GM23338 (cell line): ENCODE measurements around the gene SLC7A14. TPM values are rescaled to one million over a fixed set of nuclear protein-coding genes. Genes with fewer than 3 reads are reported as not detected.

Experiments used
- ATAC-seq: fragments of 200-7000 bp; cut with Tn5 transposase; 3 replicates; pipeline ENCODE4 v1.9.1; 2020
- DNase-seq: peaks from one replicate; pipeline ENCODE4 v3.0.0-alpha.2; 2015; ENCODE audit warnings: low spot score
- H2AFZ ChIP-seq: fragments of 200-600 bp; sonication (generic); 2 replicates; pipeline ENCODE4 v1.8.0; 2016; ENCODE audit warnings: antibody characterized with exemption, mild to moderate bottlenecking, moderate library complexity
- H3F3A ChIP-seq: fragments of 200-600 bp; sonication (generic); replicated peaks from 2 replicates; pipeline ENCODE4 v1.8.0; 2017; ENCODE audit warnings: antibody characterized with exemption, mixed run types, low read depth
- H3K27ac ChIP-seq: fragments of 200-600 bp; sonication (generic); 2 replicates; pipeline ENCODE4 v1.6.1; 2016; ENCODE audit warnings: low read depth
- H3K27me3 ChIP-seq: fragments of 200-600 bp; sonication (generic); 2 replicates; pipeline ENCODE4 v1.8.0; 2016; ENCODE audit warnings: mild to moderate bottlenecking, mixed run types, moderate library complexity; ENCODE audit not compliant: insufficient read depth
- H3K36me3 ChIP-seq: fragments of 200-600 bp; sonication (generic); 2 replicates; pipeline ENCODE4 v1.8.0; 2016; ENCODE audit warnings: mild to moderate bottlenecking; ENCODE audit not compliant: insufficient read depth
- H3K4me1 ChIP-seq: fragments of 200-600 bp; sonication (generic); 2 replicates; pipeline ENCODE4 v1.8.0; 2016; ENCODE audit warnings: mild to moderate bottlenecking, moderate library complexity; ENCODE audit not compliant: insufficient read depth
- H3K4me2 ChIP-seq: fragments of 200-600 bp; sonication (generic); 2 replicates; pipeline ENCODE4 v1.7.1; 2017; ENCODE audit warnings: mixed run types
- H3K4me3 ChIP-seq: fragments of 200-600 bp; sonication (generic); 2 replicates; pipeline ENCODE4 v1.6.1; 2016; ENCODE audit warnings: mixed run types
- H3K79me2 ChIP-seq: fragments of 200-600 bp; sonication (generic); replicated peaks from 2 replicates; pipeline ENCODE4 v1.8.0; 2017; ENCODE audit warnings: mild to moderate bottlenecking; ENCODE audit not compliant: insufficient read depth
- H3K9me2 ChIP-seq: fragments of 200-600 bp; sonication (generic); 2 replicates; pipeline ENCODE4 v1.8.0; 2017; ENCODE audit not compliant: insufficient read depth
- H4K20me1 ChIP-seq: fragments of 200-600 bp; sonication (generic); replicated peaks from 2 replicates; pipeline ENCODE4 v1.8.0; 2017; ENCODE audit warnings: mild to moderate bottlenecking; ENCODE audit not compliant: insufficient read depth
- H3K27ac Mint-ChIP-seq: 2 replicates; pipeline ENCODE4 v1.8.0; 2020; ENCODE audit warnings: inconsistent platforms, mild to moderate bottlenecking, moderate library complexity, mixed read lengths
- H3K27me3 Mint-ChIP-seq: 3 replicates; pipeline ENCODE4 v1.8.0; 2022; ENCODE audit warnings: low read depth, mild to moderate bottlenecking, moderate library complexity, mixed read lengths, inconsistent platforms; ENCODE audit not compliant: insufficient read depth, poor library complexity
- H3K36me3 Mint-ChIP-seq: 3 replicates; pipeline ENCODE4 v1.8.0; 2021; ENCODE audit warnings: low read depth, mild to moderate bottlenecking, inconsistent platforms, moderate library complexity, mixed read lengths
- H3K4me1 Mint-ChIP-seq: 3 replicates; pipeline ENCODE4 v1.8.0; 2020; ENCODE audit warnings: mild to moderate bottlenecking, inconsistent platforms, mixed read lengths
- H3K4me3 Mint-ChIP-seq: 3 replicates; pipeline ENCODE4 v1.8.0; 2021; ENCODE audit warnings: moderate library complexity, mild to moderate bottlenecking, inconsistent platforms, mixed read lengths
- H3K9me3 Mint-ChIP-seq: 3 replicates; pipeline ENCODE4 v1.8.0; 2020; ENCODE audit warnings: moderate library complexity, mild to moderate bottlenecking, inconsistent platforms, mixed read lengths
- CREB1 ChIP-seq: fragments of 250-450 bp; sonication (Bioruptor Pico); IDR thresholded peaks from 2 replicates; pipeline ENCODE4 v1.5.0; 2020; ENCODE audit warnings: low read depth, mild to moderate bottlenecking, moderate library complexity
- CTCF ChIP-seq, 2 experiments: fragments of 200-600 bp in 1 of 2; sonication (generic) in 1 of 2; conservative IDR thresholded peaks; 2 replicates each; pipeline versions ENCODE4 v1.5.1 to v1.6.1; 2016 to 2017; ENCODE audit warnings: antibody characterized with exemption in 2 of 2, low read depth in 2 of 2, mild to moderate bottlenecking in 2 of 2, moderate library complexity in 1 of 2
- JUNB ChIP-seq: IDR thresholded peaks from one replicate; pipeline ENCODE4 v1.6.1; 2016; ENCODE audit warnings: antibody characterized with exemption; ENCODE audit not compliant: unreplicated experiment
- ZNF114 ChIP-seq: fragments of 250-450 bp; sonication (Bioruptor Pico); IDR thresholded peaks from 2 replicates; pipeline ENCODE4 v1.5.0; 2020; ENCODE audit warnings: mild to moderate bottlenecking, moderate library complexity
- ZNF462 ChIP-seq: fragments of 250-450 bp; sonication (Bioruptor Pico); IDR thresholded peaks from 2 replicates; pipeline ENCODE4 v1.5.0; 2020; ENCODE audit warnings: mild to moderate bottlenecking, moderate library complexity
- polyA plus RNA-seq: library from polyadenylated mRNA; unstranded; fragments of >200 nt; fragmentation: Nextera tagmentation; extraction: Ambion mirVana; gene quantifications from 2 replicates; pipeline ENCODE4 v1.2.1, GENCODE V29; 2016
- total RNA-seq: library from RNA; depleted of rRNA; stranded (reverse); fragments of >200 nt; shearing (Covaris generic); gene quantifications from 2 replicates; pipeline ENCODE4 v1.2.3, GENCODE V29; 2014

The SLC7A14 gene
- total and polyA plus RNA-seq, 2 experiments from 2014 or later = 0.49 to 0.82 TPM

DNA sequence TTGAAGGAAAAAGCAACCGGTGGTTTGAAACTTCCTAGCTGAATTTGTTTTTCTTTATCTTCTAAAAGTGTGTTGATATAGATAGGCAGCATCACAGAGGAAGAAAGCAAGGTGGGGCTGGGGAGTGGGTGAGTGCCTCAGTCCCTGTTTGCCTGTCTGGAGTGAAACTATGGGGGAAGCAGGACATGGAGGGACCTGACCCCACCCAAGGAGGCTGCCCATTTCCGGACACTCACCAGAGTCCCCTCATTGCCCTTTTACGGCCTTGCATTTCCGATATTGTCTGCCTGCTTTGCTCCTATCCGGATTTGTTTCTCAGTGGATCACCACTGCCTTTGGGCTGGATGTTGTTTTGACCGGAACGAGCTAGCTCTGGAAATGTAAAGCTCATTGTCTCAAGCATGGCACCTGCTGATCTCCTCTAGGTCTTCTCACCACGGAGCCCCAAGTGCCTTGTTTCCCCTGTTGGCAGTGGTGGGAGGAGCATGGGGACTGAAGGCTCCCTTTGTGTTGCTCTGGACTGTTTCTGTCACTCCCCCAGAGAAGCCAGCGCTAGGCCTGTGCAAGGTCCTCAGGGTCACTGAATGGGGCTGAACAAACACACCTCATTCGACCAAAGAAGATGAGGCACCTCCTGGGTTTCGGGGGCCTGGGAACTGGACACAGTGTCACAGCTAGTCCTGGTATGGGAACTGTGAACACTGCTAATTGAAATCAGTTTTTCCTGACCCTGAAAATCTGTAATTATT, 160.2 kb downstream of the SLC7A14 start:
- Histone ChIP-seq H4K20me1 (no peaks in the 10 kb centered on the region), H3K4me1 (peaks cover 6% of the 10 kb centered on the region), H3K4me2 (no peak overlapping the region), H3K27ac (no peak overlapping the region), H3K79me2 (no peaks in the 10 kb centered on the region), H3K27me3 (peaks cover 13% of the 10 kb centered on the region), H3F3A (no peaks in the 10 kb centered on the region), H2AFZ (no peak overlapping the region; the same call in 1 of the 2 replicates), H3K9me2 (no peaks in the 10 kb centered on the region), H3K36me3 (no peaks in the 10 kb centered on the region), H3K4me3 (no peak overlapping the region)
- 0 out of 3 replicates have a peak, but pooled peaks cover 3% of the 10 kb centered on the region for H3K36me3 Mint-ChIP-seq
- H3K4me3 Mint-ChIP-seq = peak overlapping the region; percentile 12; the same call in 1 of the 3 replicates
- H3K9me3 Mint-ChIP-seq = no peaks in the 10 kb centered on the region
- TF ChIP-seq CREB1 (CRISPR knock-in tag) (no peak), ZNF462 (CRISPR knock-in tag) (peak; percentile 80; the same call in 1 of the 2 replicates), CTCF (conservative IDR thresholded peaks at IDR 0.05; ENCODE audit: low read depth in 2 of 2) (no peak), JUNB (no peak), ZNF114 (CRISPR knock-in tag) (0 out of 2 replicates have a peak, but pooled peaks have one; percentile 24)
- peaks cover 4% of the 10 kb centered on the region for H3K27me3 Mint-ChIP-seq
- peak; percentile 21 for DNase-seq
- ATAC-seq = peak; percentile 91
- 0 out of 2 replicates have a peak overlapping the region, but pooled peaks have one; percentile 29 for H3K27ac Mint-ChIP-seq
- H3K4me1 Mint-ChIP-seq = peaks cover 26% of the 10 kb centered on the region
